Mesenchymal stem cell (in vitro differentiated cells and primary cell): ENCODE data around the gene INO80B.

Experiments used
- DNase-seq: peaks from one replicate; pipeline ENCODE4 v3.0.0-alpha.2; 2013
- H2AFZ ChIP-seq: one replicate; pipeline ENCODE4 v1.6.1; 2013; ENCODE audit warnings: low read depth, mild to moderate bottlenecking, control low read depth, inconsistent platforms, low read length, moderate library complexity
- H2AK5ac ChIP-seq: 2 replicates; pipeline ENCODE4 v1.6.1; 2013; ENCODE audit warnings: low read length, moderate library complexity, mild to moderate bottlenecking, inconsistent platforms; ENCODE audit not compliant: severe bottlenecking
- H2BK120ac ChIP-seq: one replicate; pipeline ENCODE4 v1.6.1; 2013; ENCODE audit warnings: low read depth, mild to moderate bottlenecking, inconsistent platforms, low read length, moderate library complexity
- H2BK12ac ChIP-seq, 2 experiments: one replicate each; pipeline ENCODE4 v1.6.1; 2013; ENCODE audit warnings: inconsistent platforms in 2 of 2, low read length in 2 of 2, mild to moderate bottlenecking in 2 of 2, moderate library complexity in 2 of 2, control low read depth in 1 of 2
- H2BK15ac ChIP-seq: one replicate; pipeline ENCODE4 v1.6.1; 2013; ENCODE audit warnings: mild to moderate bottlenecking, low read depth, inconsistent platforms; ENCODE audit not compliant: poor library complexity, severe bottlenecking
- H2BK5ac ChIP-seq: 2 replicates; pipeline ENCODE4 v1.6.1; 2013; ENCODE audit warnings: low read depth, mild to moderate bottlenecking, low read length, control low read depth, inconsistent platforms; ENCODE audit not compliant: poor library complexity, severe bottlenecking
- H3K14ac ChIP-seq, 2 experiments: one replicate each; pipeline ENCODE4 v1.6.1; 2013; ENCODE audit warnings: inconsistent platforms in 2 of 2, low read length in 2 of 2, control low read depth in 1 of 2, mild to moderate bottlenecking in 1 of 2, moderate library complexity in 1 of 2
- H3K18ac ChIP-seq, 2 experiments: one replicate each; pipeline ENCODE4 v1.6.1; 2013; ENCODE audit warnings: inconsistent platforms in 2 of 2, low read length in 2 of 2, control low read depth in 1 of 2, low read depth in 1 of 2, mild to moderate bottlenecking in 1 of 2
- H3K23ac ChIP-seq, 2 experiments: one replicate each; pipeline ENCODE4 v1.6.1; 2013; ENCODE audit warnings: inconsistent platforms in 2 of 2, low read length in 2 of 2, mild to moderate bottlenecking in 2 of 2, moderate library complexity in 2 of 2, control low read depth in 1 of 2
- H3K27ac ChIP-seq: 2 replicates; pipeline ENCODE4 v1.5.1; 2013; ENCODE audit warnings: mild to moderate bottlenecking, moderate library complexity, low read length, control low read depth, inconsistent platforms; ENCODE audit not compliant: poor library complexity, severe bottlenecking
- H3K27me3 ChIP-seq, 2 experiments: 2 replicates each; pipeline versions ENCODE4 v1.6.1 to v1.7.0; 2013; ENCODE audit warnings: low read length in 2 of 2, mild to moderate bottlenecking in 2 of 2, moderate library complexity in 2 of 2, control low read depth in 1 of 2, inconsistent platforms in 1 of 2; ENCODE audit not compliant: control insufficient read depth in 1 of 2, insufficient read depth in 1 of 2
- H3K36me3 ChIP-seq, 2 experiments: 2 replicates each; pipeline versions ENCODE4 v1.6.1 to v1.7.0; 2013; ENCODE audit warnings: low read length in 2 of 2, control low read depth in 1 of 2, inconsistent platforms in 1 of 2, low read depth in 1 of 2, mild to moderate bottlenecking in 1 of 2; ENCODE audit not compliant: insufficient read depth in 2 of 2, control insufficient read depth in 1 of 2
- H3K4ac ChIP-seq, 2 experiments: one replicate each; pipeline ENCODE4 v1.6.1; 2013; ENCODE audit warnings: inconsistent platforms in 2 of 2, low read length in 2 of 2, mild to moderate bottlenecking in 2 of 2, moderate library complexity in 2 of 2, control low read depth in 1 of 2, low read depth in 1 of 2
- H3K4me1 ChIP-seq: 2 replicates; pipeline ENCODE4 v1.6.1; 2013; ENCODE audit warnings: low read depth, low read length, control low read depth; ENCODE audit not compliant: control insufficient read depth, insufficient read depth
- H3K4me2 ChIP-seq: 2 replicates; pipeline ENCODE4 v1.6.1; 2013; ENCODE audit warnings: low read length, mild to moderate bottlenecking, inconsistent platforms; ENCODE audit not compliant: poor library complexity, severe bottlenecking
- H3K4me3 ChIP-seq, 2 experiments: 2 replicates each; pipeline versions ENCODE4 v1.5.1 to v1.7.0; 2013; ENCODE audit warnings: low read length in 2 of 2, mild to moderate bottlenecking in 2 of 2, control low read depth in 1 of 2, low read depth in 1 of 2; ENCODE audit not compliant: insufficient read depth in 1 of 2
- H3K79me1 ChIP-seq: replicated peaks from 2 replicates; pipeline ENCODE4 v1.6.1; 2013; ENCODE audit warnings: mild to moderate bottlenecking, control low read depth, low read length, inconsistent platforms; ENCODE audit not compliant: poor library complexity, severe bottlenecking
- H3K9ac ChIP-seq: 2 replicates; pipeline ENCODE4 v1.7.0; 2013; ENCODE audit warnings: mild to moderate bottlenecking, low read length, moderate library complexity
- H3K9me3 ChIP-seq: 2 replicates; pipeline ENCODE4 v1.7.0; 2013; ENCODE audit warnings: mild to moderate bottlenecking, low read length; ENCODE audit not compliant: control insufficient read depth
- H4K8ac ChIP-seq: one replicate; pipeline ENCODE4 v1.6.1; 2013; ENCODE audit warnings: inconsistent platforms, mild to moderate bottlenecking, low read length, moderate library complexity
- H4K91ac ChIP-seq: one replicate; pipeline ENCODE4 v1.6.1; 2013; ENCODE audit warnings: mild to moderate bottlenecking, low read length, inconsistent platforms
- WGBS: methylation state at CpG from one replicate; pipeline ENCODE4 v1.1.7; 2013; ENCODE audit warnings: mixed read lengths; 5-methylcytosine and 5-hydroxymethylcytosine counted together

Gene INO80B

DNA sequence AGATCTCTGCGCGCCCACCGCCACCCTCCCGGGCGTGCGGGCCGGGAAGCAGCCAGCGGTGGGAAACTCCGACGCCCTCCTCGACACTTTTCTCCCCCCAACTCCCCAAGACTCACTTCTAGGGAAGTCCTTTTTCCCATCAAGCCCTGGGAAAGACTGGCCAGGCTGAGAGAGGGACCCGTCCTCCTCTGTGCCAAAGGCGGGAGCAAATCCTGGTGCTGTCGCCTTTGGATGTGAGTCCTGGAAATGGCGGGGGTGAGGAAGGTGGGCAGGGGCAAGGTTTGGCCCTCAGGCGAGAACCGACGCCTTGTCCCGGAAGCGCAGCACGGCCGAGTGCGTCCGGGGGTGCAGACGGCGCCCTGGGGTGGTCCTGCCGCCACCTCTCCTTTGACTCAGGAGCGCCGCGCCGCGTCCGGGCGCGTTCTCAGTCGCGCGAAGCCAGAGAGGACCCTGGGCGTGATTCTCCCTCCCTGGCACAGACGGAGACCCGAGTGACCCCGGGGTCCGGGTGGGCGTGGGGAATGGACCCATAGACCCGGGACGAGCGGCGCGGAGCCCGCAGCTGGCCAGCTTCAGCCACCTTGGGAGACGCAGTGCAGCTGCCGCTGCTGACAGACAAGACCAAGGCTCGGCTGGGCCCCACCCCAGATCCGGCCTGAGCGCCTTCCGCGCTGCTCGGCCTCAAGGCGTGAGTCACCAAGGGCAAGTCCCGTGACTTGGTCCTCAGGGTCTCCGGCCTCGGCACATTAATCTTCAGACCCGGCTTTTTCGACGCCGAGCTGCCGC is 48.0 kb downstream of the INO80B start:
- H3K36me3 ChIP-seq = peaks cover 15 to 19% of the 10 kb centered on the region in 2 experiments
- H3K14ac ChIP-seq = peak overlapping the region in 1 of 2 experiments; percentile 82
- peak overlapping the region; percentile 99 for H2BK120ac ChIP-seq
- H2BK12ac ChIP-seq = peak overlapping the region in 1 of 2 experiments; percentile 46
- peak; percentile 88 for DNase-seq
- H3K4me1 ChIP-seq = peaks cover 63% of the 10 kb centered on the region
- peak overlapping the region; percentile 89 to 96 for H3K18ac ChIP-seq
- peak overlapping the region; percentile 64 to 90 for H3K4me3 ChIP-seq
- H3K27me3 ChIP-seq = peaks cover 0 to 42% of the 10 kb centered on the region in 2 experiments
- H2AFZ ChIP-seq = peak overlapping the region; percentile 67
- H3K79me1 ChIP-seq = peaks cover 16% of the 10 kb centered on the region
- WGBS = under 1% methylated on average over 56 of the region's 67 CpGs
- H3K9me3 ChIP-seq = no peaks in the 10 kb centered on the region
- H3K9ac ChIP-seq = peak overlapping the region; percentile 96
- H4K8ac ChIP-seq = peak overlapping the region; percentile 61
- no peak overlapping the region for H2AK5ac ChIP-seq
- peak overlapping the region; percentile 98 for H3K4me2 ChIP-seq
- H2BK5ac ChIP-seq = peak overlapping the region; percentile 10
- H3K23ac ChIP-seq = no peak overlapping the region
- H3K27ac ChIP-seq = no peak overlapping the region
- peak overlapping the region; percentile 96 for H4K91ac ChIP-seq
- H2BK15ac ChIP-seq = peak overlapping the region; percentile 97
- peak overlapping the region; percentile 90 to 97 for H3K4ac ChIP-seq

DNA sequence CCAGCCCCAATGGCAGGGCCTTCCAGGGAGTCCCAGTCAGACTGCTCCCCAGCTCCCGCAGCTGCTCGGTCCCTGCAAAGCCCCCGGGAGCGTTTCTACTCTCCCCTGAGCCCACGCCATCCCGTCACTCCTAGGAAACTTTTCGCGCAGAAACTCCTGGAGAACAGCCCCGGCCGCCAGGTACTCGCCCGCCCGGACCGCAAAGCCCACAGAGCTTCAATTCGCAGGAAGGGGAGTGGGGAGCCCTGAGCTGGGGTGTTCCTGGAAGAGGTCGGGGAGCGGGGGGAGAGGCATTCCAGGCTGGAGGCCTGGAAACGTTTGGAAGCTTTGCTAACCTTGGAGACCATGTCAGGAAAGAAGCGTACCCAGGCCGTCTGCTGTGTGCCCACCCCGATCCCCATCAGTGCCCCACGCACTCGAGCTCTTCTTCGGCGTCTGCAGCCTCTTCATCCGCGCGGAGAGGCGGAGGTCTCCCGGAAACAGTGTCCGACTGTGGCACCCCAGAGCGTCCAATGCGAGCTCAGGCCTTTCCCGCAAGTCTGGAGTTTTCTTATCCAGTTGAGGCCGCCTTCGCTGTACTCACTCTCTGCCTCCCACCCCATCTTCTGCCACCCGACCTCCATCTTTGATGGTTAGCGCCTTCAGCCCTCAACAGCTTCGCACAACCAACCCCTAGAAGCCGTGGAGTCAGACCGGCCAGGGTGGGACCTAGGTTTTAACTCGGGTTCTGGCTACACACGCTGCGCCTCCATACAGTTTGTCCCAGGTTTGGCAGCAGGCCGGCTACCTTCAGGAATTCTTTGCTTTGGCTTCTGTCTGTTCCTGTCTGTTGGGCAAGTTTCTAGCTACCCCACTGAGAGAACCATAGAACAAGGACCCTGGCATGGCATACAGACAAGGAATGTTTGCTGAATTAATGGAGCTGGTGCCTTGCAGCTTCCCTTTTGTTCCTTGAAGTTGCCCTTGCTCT is 48.9 kb downstream of the INO80B start:
- H4K8ac ChIP-seq = peak overlapping the region; percentile 87
- H4K91ac ChIP-seq = peak overlapping the region; percentile 88
- peak overlapping the region; percentile 99 for H2BK120ac ChIP-seq
- peak overlapping the region; percentile 87 to 91 for H2BK12ac ChIP-seq
- peaks cover 0 to 33% of the 10 kb centered on the region in 2 experiments for H3K27me3 ChIP-seq
- H3K4me2 ChIP-seq = peak overlapping the region; percentile 98
- no peak overlapping the region for H2BK5ac ChIP-seq
- peak overlapping the region; percentile 90 to 97 for H3K4ac ChIP-seq
- peak overlapping the region; percentile 96 for H3K9ac ChIP-seq
- peaks cover 15 to 19% of the 10 kb centered on the region in 2 experiments for H3K36me3 ChIP-seq
- no peak overlapping the region for H3K27ac ChIP-seq
- H2AFZ ChIP-seq = no peak overlapping the region
- peaks cover 16% of the 10 kb centered on the region for H3K79me1 ChIP-seq
- 42% methylated on average over 45 of the region's 45 CpGs for WGBS
- no peak for DNase-seq
- peak overlapping the region in 1 of 2 experiments; percentile 41 for H3K23ac ChIP-seq
- H3K18ac ChIP-seq = peak overlapping the region; percentile 89 to 96
- H3K14ac ChIP-seq = peak overlapping the region in 1 of 2 experiments; percentile 84
- H2BK15ac ChIP-seq = peak overlapping the region; percentile 97
- H3K4me3 ChIP-seq = peak overlapping the region; percentile 64 to 90
- H3K9me3 ChIP-seq = no peaks in the 10 kb centered on the region
- H2AK5ac ChIP-seq = no peak overlapping the region
- peaks cover 58% of the 10 kb centered on the region for H3K4me1 ChIP-seq

GRCh38 chr2:74504591-74504990 is 49.7 kb downstream of the INO80B start:
- no peak overlapping the region for H3K27ac ChIP-seq
- H2BK15ac ChIP-seq = no peak overlapping the region
- H3K4ac ChIP-seq = peak overlapping the region in 1 of 2 experiments; percentile 17
- no peak overlapping the region for H2BK5ac ChIP-seq
- no peak overlapping the region for H3K18ac ChIP-seq
- no peak overlapping the region for H3K14ac ChIP-seq
- no peak overlapping the region for H2BK12ac ChIP-seq
- H4K91ac ChIP-seq = no peak overlapping the region
- H3K4me1 ChIP-seq = peaks cover 50% of the 10 kb centered on the region
- H2AK5ac ChIP-seq = no peak overlapping the region
- peaks cover 0 to 29% of the 10 kb centered on the region in 2 experiments for H3K27me3 ChIP-seq
- H3K79me1 ChIP-seq = peaks cover 16% of the 10 kb centered on the region
- no peak overlapping the region for H3K23ac ChIP-seq
- 96% methylated on average over 3 of the region's 3 CpGs for WGBS
- H3K36me3 ChIP-seq = peaks cover 15 to 19% of the 10 kb centered on the region in 2 experiments
- H2BK120ac ChIP-seq = no peak overlapping the region
- H3K9ac ChIP-seq = peak overlapping the region; percentile 96
- peak overlapping the region in 1 of 2 experiments; percentile 90 for H3K4me3 ChIP-seq
- no peaks in the 10 kb centered on the region for H3K9me3 ChIP-seq
- no peak overlapping the region for H3K4me2 ChIP-seq
- no peak overlapping the region for H2AFZ ChIP-seq
- DNase-seq = no peak
- no peak overlapping the region for H4K8ac ChIP-seq
